HUES64 (cell line): ENCODE data around the gene DPP10.

Experiments used
- H3K27ac ChIP-seq: 2 replicates; pipeline ENCODE4 v1.7.0; 2013; ENCODE audit warnings: low read depth, low read length, inconsistent platforms
- H3K27me3 ChIP-seq: 2 replicates; pipeline ENCODE4 v1.6.1; 2013; ENCODE audit warnings: mild to moderate bottlenecking, low read length; ENCODE audit not compliant: insufficient read depth
- H3K36me3 ChIP-seq: 2 replicates; pipeline ENCODE4 v1.6.1; 2013; ENCODE audit warnings: mild to moderate bottlenecking, low read length; ENCODE audit not compliant: insufficient read depth
- H3K4me1 ChIP-seq: 2 replicates; pipeline ENCODE4 v1.6.1; 2013; ENCODE audit warnings: mild to moderate bottlenecking, low read length, moderate library complexity; ENCODE audit not compliant: insufficient read depth
- H3K4me3 ChIP-seq: 2 replicates; pipeline ENCODE4 v1.5.1; 2013; ENCODE audit warnings: mild to moderate bottlenecking, low read length, moderate library complexity
- H3K9ac ChIP-seq: 2 replicates; pipeline ENCODE4 v1.6.1; 2013; ENCODE audit warnings: mild to moderate bottlenecking, low read depth, low read length
- H3K9me3 ChIP-seq: 2 replicates; pipeline ENCODE4 v1.6.1; 2013; ENCODE audit warnings: low read depth, low read length; ENCODE audit not compliant: insufficient read depth
- WGBS: fragments of 150-250, 120-280 bp; methylation state at CpG from one replicate; pipeline ENCODE4 v1.1.7; 2013; ENCODE audit warnings: missing lambda C conversion rate; 5-methylcytosine and 5-hydroxymethylcytosine counted together

Gene DPP10

GRCh38 chr2:114754907-114755563 is 312.6 kb downstream of the DPP10 start:
- no peak overlapping the region for H3K27ac ChIP-seq
- WGBS, result 94% methylated on average over 2 of the region's 3 CpGs
- no peaks in the 10 kb centered on the region for H3K9me3 ChIP-seq
- H3K4me1 ChIP-seq, result no peaks in the 10 kb centered on the region
- no peaks in the 10 kb centered on the region for H3K36me3 ChIP-seq
- no peak overlapping the region for H3K9ac ChIP-seq
- H3K4me3 ChIP-seq, result no peak overlapping the region
- 0 out of 2 replicates have a peak, but pooled peaks cover 2% of the 10 kb centered on the region for H3K27me3 ChIP-seq

- Histone ChIP-seq H3K4me1 (peaks cover 8% of the 10 kb centered on the region; the same call in 1 of the 2 replicates), H3K27me3 (no peaks in the 10 kb centered on the region), H3K36me3 (no peaks in the 10 kb centered on the region), H3K4me3 (no peak overlapping the region), H3K9ac (no peak overlapping the region), H3K9me3 (no peaks in the 10 kb centered on the region), H3K27ac (no peak overlapping the region)
- WGBS, result 93% methylated on average over 1 of the region's 1 CpG
These were observed 319.9 kb downstream of the DPP10 start for GRCh38 chr2:114762376-114762775.

DNA sequence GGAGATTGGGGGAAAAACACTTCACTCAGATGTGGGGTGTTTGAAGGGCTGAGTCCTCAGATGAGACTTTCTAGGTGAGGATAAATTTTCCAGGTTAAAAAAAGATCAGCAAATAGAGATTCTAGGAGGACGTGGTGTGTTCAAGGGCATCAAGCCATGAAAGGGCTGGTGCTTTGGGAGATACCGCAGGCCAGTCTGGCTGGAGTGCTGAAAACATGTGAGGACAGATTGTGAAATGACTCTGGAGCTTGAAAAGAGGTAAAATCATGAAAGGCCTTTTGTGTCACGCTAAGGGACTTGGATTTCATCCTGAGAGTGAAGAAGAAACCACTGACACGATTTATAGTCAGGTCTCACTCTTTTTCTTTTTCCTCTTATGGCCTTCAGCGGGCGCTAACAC is 320.5 kb downstream of the DPP10 start:
- peaks cover 8% of the 10 kb centered on the region; the same call in 1 of the 2 replicates for H3K4me1 ChIP-seq
- WGBS, result 91% methylated on average over 6 of the region's 6 CpGs
- no peaks in the 10 kb centered on the region for H3K9me3 ChIP-seq
- H3K27ac ChIP-seq, result no peak overlapping the region
- no peaks in the 10 kb centered on the region for H3K36me3 ChIP-seq
- no peaks in the 10 kb centered on the region for H3K27me3 ChIP-seq
- no peak overlapping the region for H3K9ac ChIP-seq
- no peak overlapping the region for H3K4me3 ChIP-seq

DNA sequence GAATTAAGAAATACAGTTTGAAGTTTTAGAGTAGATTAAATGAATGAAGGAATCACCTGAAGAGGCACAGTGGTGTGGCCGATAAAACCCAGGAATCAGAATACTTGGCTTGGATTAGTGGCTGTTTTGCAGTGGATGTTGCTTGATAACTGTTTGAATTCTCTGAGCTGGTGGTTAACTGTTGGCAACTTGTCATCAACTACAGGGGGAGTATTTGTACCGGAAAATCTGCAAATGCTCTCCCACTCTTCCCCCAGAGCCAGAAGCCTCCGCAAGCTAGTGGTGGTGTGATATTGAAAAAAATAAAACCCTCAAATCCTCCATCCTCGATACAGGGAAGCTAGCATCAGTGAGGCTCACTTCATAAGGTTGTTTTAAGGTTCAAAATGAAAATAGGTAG is 326.7 kb downstream of the DPP10 start:
- Histone ChIP-seq H3K4me3 (no peak overlapping the region), H3K36me3 (no peaks in the 10 kb centered on the region), H3K9me3 (no peaks in the 10 kb centered on the region), H3K27me3 (no peaks in the 10 kb centered on the region), H3K9ac (no peak overlapping the region), H3K27ac (no peak overlapping the region), H3K4me1 (peaks cover 4% of the 10 kb centered on the region; the same call in 1 of the 2 replicates)
- whole genome bisulfite sequencing, result 93% methylated on average over 2 of the region's 4 CpGs

GRCh38 chr2:114769991-114770390 is 327.6 kb downstream of the DPP10 start:
- WGBS, result 61% methylated on average over 1 of the region's 2 CpGs
- H3K27ac ChIP-seq, result no peak overlapping the region; the same call in 1 of the 2 replicates
- H3K4me3 ChIP-seq, result no peak overlapping the region

DNA sequence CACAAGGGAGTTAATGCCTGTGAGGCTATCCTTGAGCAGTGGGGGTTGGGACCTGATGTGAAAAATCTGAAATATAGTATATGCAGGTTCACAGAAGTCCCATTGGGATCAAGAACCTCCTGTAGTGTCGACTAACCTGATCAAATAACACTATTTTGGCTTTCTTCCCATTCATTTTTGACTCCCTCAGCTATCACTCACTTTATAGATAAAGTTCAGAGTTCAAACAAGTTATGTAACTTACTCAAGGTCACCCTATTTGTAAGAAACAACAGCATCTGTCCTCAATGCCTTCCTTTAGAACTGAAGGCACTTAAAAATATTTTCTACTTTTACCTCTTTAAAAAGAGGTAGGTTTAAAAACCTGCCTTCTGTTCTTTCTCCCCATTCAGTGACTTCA is 341.6 kb downstream of the DPP10 start:
- Histone ChIP-seq H3K27me3 (no peaks in the 10 kb centered on the region), H3K4me3 (no peak overlapping the region), H3K9ac (no peak overlapping the region), H3K27ac (no peak overlapping the region), H3K4me1 (peaks cover 17% of the 10 kb centered on the region), H3K36me3 (no peaks in the 10 kb centered on the region), H3K9me3 (no peaks in the 10 kb centered on the region)
- 80% methylated on average over 1 of the region's 1 CpG for WGBS

More at GRCh38 chr2:114769991-114770390, 327.6 kb downstream of the DPP10 start:
- H3K36me3 ChIP-seq, result no peaks in the 10 kb centered on the region
- no peak overlapping the region for H3K9ac ChIP-seq
- peaks cover 4% of the 10 kb centered on the region; the same call in 1 of the 2 replicates for H3K4me1 ChIP-seq
- no peaks in the 10 kb centered on the region for H3K27me3 ChIP-seq
- no peaks in the 10 kb centered on the region for H3K9me3 ChIP-seq

- Histone ChIP-seq H3K9ac (no peak overlapping the region), H3K27ac (no peak overlapping the region), H3K4me1 (peaks cover 27% of the 10 kb centered on the region), H3K27me3 (no peaks in the 10 kb centered on the region), H3K9me3 (no peaks in the 10 kb centered on the region), H3K36me3 (no peaks in the 10 kb centered on the region), H3K4me3 (no peak overlapping the region)
- 83% methylated on average over 4 of the region's 6 CpGs for WGBS
These were observed 342.6 kb downstream of the DPP10 start for GRCh38 chr2:114784890-114785583.

- WGBS, result 95% methylated on average over 5 of the region's 5 CpGs
- Histone ChIP-seq H3K9ac (no peak overlapping the region), H3K4me1 (peaks cover 40% of the 10 kb centered on the region), H3K27me3 (no peaks in the 10 kb centered on the region), H3K4me3 (no peak overlapping the region), H3K27ac (no peak overlapping the region), H3K36me3 (no peaks in the 10 kb centered on the region), H3K9me3 (no peaks in the 10 kb centered on the region)
These were observed 344.5 kb downstream of the DPP10 start for GRCh38 chr2:114786901-114787300.

DNA sequence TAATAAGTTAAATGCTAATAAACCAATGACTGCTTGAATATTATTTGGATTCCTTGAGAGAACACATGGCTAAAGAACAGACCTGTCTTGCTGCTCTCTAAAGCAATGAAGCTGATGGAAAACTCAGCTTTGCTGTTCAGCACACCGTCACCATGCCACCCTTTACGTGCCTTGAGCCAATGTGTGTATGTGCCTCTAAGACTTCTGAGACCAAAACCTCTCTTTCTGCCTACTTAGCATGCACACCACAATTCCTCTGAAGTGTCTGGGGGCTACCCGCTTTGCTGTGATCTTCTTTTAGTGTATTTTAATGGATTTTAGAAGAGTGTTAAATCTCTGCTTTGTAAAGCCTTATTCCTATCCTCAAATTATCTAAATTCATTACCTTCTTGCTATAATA is 345.0 kb downstream of the DPP10 start:
- 91% methylated on average over 2 of the region's 3 CpGs for WGBS
- no peak overlapping the region for H3K4me3 ChIP-seq
- no peaks in the 10 kb centered on the region for H3K27me3 ChIP-seq
- no peaks in the 10 kb centered on the region for H3K36me3 ChIP-seq
- no peak overlapping the region for H3K9ac ChIP-seq
- H3K4me1 ChIP-seq, result peaks cover 40% of the 10 kb centered on the region
- H3K9me3 ChIP-seq, result no peaks in the 10 kb centered on the region
- no peak overlapping the region for H3K27ac ChIP-seq

- Histone ChIP-seq H3K9me3 (no peaks in the 10 kb centered on the region), H3K36me3 (no peaks in the 10 kb centered on the region), H3K27me3 (no peaks in the 10 kb centered on the region), H3K9ac (no peak overlapping the region), H3K4me3 (no peak overlapping the region), H3K4me1 (peaks cover 30% of the 10 kb centered on the region), H3K27ac (no peak overlapping the region)
- 83% methylated on average over 1 of the region's 1 CpG for WGBS
These were observed 347.5 kb downstream of the DPP10 start for GRCh38 chr2:114789989-114790388.

DNA sequence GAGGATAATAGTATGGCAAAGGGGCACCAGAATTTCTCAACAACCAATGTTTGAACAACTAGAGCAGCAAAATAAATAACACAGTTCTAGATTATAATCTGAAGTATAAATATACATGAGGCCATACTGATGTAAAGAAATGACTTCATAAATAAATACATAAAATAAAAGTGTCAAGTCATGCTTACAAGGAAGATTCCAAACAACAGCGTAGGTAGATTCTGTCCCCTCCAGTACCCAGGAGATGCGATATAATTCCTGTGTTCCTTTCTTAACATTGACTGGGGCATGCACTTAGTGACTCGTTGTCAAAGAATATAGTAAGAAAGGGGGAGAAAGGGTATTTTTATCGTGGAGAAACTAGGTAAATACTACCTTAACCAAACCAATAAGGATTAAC is 355.1 kb downstream of the DPP10 start:
- H3K9me3 ChIP-seq, result no peaks in the 10 kb centered on the region
- H3K9ac ChIP-seq, result no peak overlapping the region
- no peaks in the 10 kb centered on the region for H3K4me1 ChIP-seq
- 94% methylated on average over 4 of the region's 4 CpGs for WGBS
- H3K27ac ChIP-seq, result no peak overlapping the region
- no peak overlapping the region for H3K4me3 ChIP-seq
- no peaks in the 10 kb centered on the region for H3K27me3 ChIP-seq
- no peaks in the 10 kb centered on the region for H3K36me3 ChIP-seq
